Smooth muscle cell (in vitro differentiated cells): ENCODE measurements around the gene C19orf85. TPM values are rescaled to one million over a fixed set of nuclear protein-coding genes. Genes with fewer than 3 reads are reported as not detected.

Experiments used
- DNase-seq: peaks from one replicate; lab custom pipeline; 2025; ENCODE audit not compliant: unreplicated experiment; lab: John Stamatoyannopoulos, UW
- H2AFZ ChIP-seq: fragments of 200-600 bp; sonication (generic); 2 replicates; pipeline ENCODE4 v1.6.0; 2016; ENCODE audit warnings: antibody characterized with exemption, low read depth, mild to moderate bottlenecking
- H3F3A ChIP-seq: fragments of 200-600 bp; sonication (generic); 2 replicates; pipeline ENCODE4 v1.6.0; 2017; ENCODE audit warnings: antibody characterized with exemption, low read depth
- H3K27ac ChIP-seq: fragments of 200-600 bp; sonication (generic); 2 replicates; pipeline ENCODE4 v1.5.1; 2016; ENCODE audit warnings: low read depth, mild to moderate bottlenecking
- H3K27me3 ChIP-seq: fragments of 200-600 bp; sonication (generic); 2 replicates; pipeline ENCODE4 v1.6.1; 2016; ENCODE audit warnings: low read depth, mild to moderate bottlenecking
- H3K36me3 ChIP-seq: fragments of 200-600 bp; sonication (generic); 2 replicates; pipeline ENCODE4 v1.5.1; 2016; ENCODE audit warnings: low read depth
- H3K4me1 ChIP-seq: fragments of 200-600 bp; sonication (generic); 2 replicates; pipeline ENCODE4 v1.5.1; 2016; ENCODE audit warnings: low read depth
- H3K4me2 ChIP-seq: fragments of 200-600 bp; sonication (generic); 2 replicates; pipeline ENCODE4 v1.6.0; 2016; ENCODE audit warnings: mild to moderate bottlenecking
- H3K4me3 ChIP-seq: fragments of 200-600 bp; sonication (generic); 2 replicates; pipeline ENCODE4 v1.5.1; 2016; ENCODE audit warnings: mild to moderate bottlenecking
- H3K79me2 ChIP-seq: fragments of 200-600 bp; sonication (generic); 2 replicates; pipeline ENCODE4 v1.6.0; 2016; ENCODE audit warnings: low read depth, mild to moderate bottlenecking
- H3K9ac ChIP-seq: fragments of 200-600 bp; sonication (generic); 2 replicates; pipeline ENCODE4 v1.6.0; 2016; ENCODE audit warnings: low read depth
- H3K9me3 ChIP-seq: fragments of 200-600 bp; sonication (generic); replicated peaks from 2 replicates; pipeline ENCODE4 v1.5.1; 2016; ENCODE audit warnings: low read depth
- H4K20me1 ChIP-seq: fragments of 200-600 bp; sonication (generic); 2 replicates; pipeline ENCODE4 v1.6.0; 2016; ENCODE audit warnings: low read depth
- CTCF ChIP-seq: fragments of 200-600 bp; sonication (generic); IDR thresholded peaks from 2 replicates; pipeline ENCODE4 v1.5.1; 2017; ENCODE audit warnings: borderline replicate concordance, mild to moderate bottlenecking, antibody characterized with exemption; ENCODE audit not compliant: insufficient read depth, poor library complexity, severe bottlenecking
- WGBS: methylation state at CpG from one replicate; pipeline ENCODE4 v1.1.7; 2016; ENCODE audit warnings: low lambda C conversion rate; 5-methylcytosine and 5-hydroxymethylcytosine counted together
- polyA plus RNA-seq: library from polyadenylated mRNA; unstranded; fragments of >200 nt; fragmentation: Nextera tagmentation; extraction: Ambion mirVana; gene quantifications from 2 replicates; pipeline ENCODE4 v1.2.1, GENCODE V29; 2016
- total RNA-seq: library from RNA; depleted of rRNA; stranded (reverse); fragments of >200 nt; gene quantifications from 2 replicates; pipeline ENCODE4 v1.2.3, GENCODE V29; 2014

C19orf85 gene
- total and polyA plus RNA-seq, 2 experiments from 2014 or later: not detected

GRCh38 chr19:55442372-55442961, 22.1 kb downstream of the C19orf85 start:
- H3K36me3 ChIP-seq: no peaks in the 10 kb centered on the region
- no peak for DNase-seq
- H4K20me1 ChIP-seq: no peaks in the 10 kb centered on the region
- H3K9me3 ChIP-seq: no peaks in the 10 kb centered on the region
- H3K27me3 ChIP-seq: peaks cover 90% of the 10 kb centered on the region
- H3K4me1 ChIP-seq: no peaks in the 10 kb centered on the region
- no peaks in the 10 kb centered on the region for H3K79me2 ChIP-seq
- no peak overlapping the region for H3K27ac ChIP-seq
- H3F3A ChIP-seq: no peaks in the 10 kb centered on the region
- H3K9ac ChIP-seq: no peak overlapping the region
- TF ChIP-seq CTCF: no peak
- no peak overlapping the region for H2AFZ ChIP-seq
- no peak overlapping the region for H3K4me3 ChIP-seq
- 2% methylated on average over 49 of the region's 72 CpGs for WGBS
- no peak overlapping the region for H3K4me2 ChIP-seq

GRCh38 chr19:55441692-55442321, 22.7 kb downstream of the C19orf85 start:
- DNase-seq: no peak
- no peaks in the 10 kb centered on the region for H3F3A ChIP-seq
- H2AFZ ChIP-seq: no peak overlapping the region
- no peak overlapping the region for H3K9ac ChIP-seq
- H3K27me3 ChIP-seq: peaks cover 83% of the 10 kb centered on the region
- TF ChIP-seq CTCF: no peak
- H3K4me1 ChIP-seq: no peaks in the 10 kb centered on the region
- no peaks in the 10 kb centered on the region for H3K79me2 ChIP-seq
- H3K4me2 ChIP-seq: no peak overlapping the region
- WGBS: 4% methylated on average over 33 of the region's 39 CpGs
- H3K4me3 ChIP-seq: no peak overlapping the region
- H3K9me3 ChIP-seq: no peaks in the 10 kb centered on the region
- no peak overlapping the region for H3K27ac ChIP-seq
- H3K36me3 ChIP-seq: no peaks in the 10 kb centered on the region
- H4K20me1 ChIP-seq: no peaks in the 10 kb centered on the region

- Histone ChIP-seq H3K79me2 (no peaks in the 10 kb centered on the region), H3K4me2 (no peak overlapping the region), H3K27ac (no peak overlapping the region), H3K4me1 (no peaks in the 10 kb centered on the region), H3K27me3 (peaks cover 78% of the 10 kb centered on the region), H3F3A (no peaks in the 10 kb centered on the region), H2AFZ (no peak overlapping the region), H4K20me1 (no peaks in the 10 kb centered on the region), H3K9me3 (no peaks in the 10 kb centered on the region), H3K4me3 (no peak overlapping the region), H3K9ac (no peak overlapping the region), H3K36me3 (no peaks in the 10 kb centered on the region)
- DNase-seq: no peak
- TF ChIP-seq CTCF: no peak
- WGBS: 12% methylated on average over 20 of the region's 21 CpGs
These were observed 23.2 kb downstream of the C19orf85 start for GRCh38 chr19:55441319-55441691.

- Histone ChIP-seq H3K4me1 (no peaks in the 10 kb centered on the region), H3K27ac (no peak overlapping the region), H3K36me3 (no peaks in the 10 kb centered on the region), H4K20me1 (no peaks in the 10 kb centered on the region), H3F3A (no peaks in the 10 kb centered on the region), H2AFZ (no peak overlapping the region), H3K4me3 (no peak overlapping the region), H3K79me2 (no peaks in the 10 kb centered on the region), H3K9ac (no peak overlapping the region), H3K9me3 (no peaks in the 10 kb centered on the region), H3K27me3 (peaks cover 74% of the 10 kb centered on the region), H3K4me2 (no peak overlapping the region)
- TF ChIP-seq CTCF: no peak
- WGBS: 17% methylated on average over 33 of the region's 39 CpGs
- no peak for DNase-seq
These were observed 24.0 kb downstream of the C19orf85 start for GRCh38 chr19:55440411-55441105.
